GM21576 (cell line): Measurements from ENCODE around the gene BANP.
"Not testable (repeated sequence)": the region's sequence is repeated elsewhere in the genome, so short reads cannot be mapped to it uniquely, and the experiment has no call there.

Source experiments
- ATAC-seq: cut with Tn5 transposase; IDR thresholded peaks from one replicate; pipeline ENCODE4 v1.9.1; 2021; ENCODE audit warnings: mild to moderate bottlenecking, moderate library complexity; ENCODE audit not compliant: unreplicated experiment

Gene BANP

GRCh38 chr16:87926246-87927194, 24.7 kb upstream of the BANP start:
- ATAC-seq: no peak

- ATAC-seq: no peak
These were observed 24.1 kb upstream of the BANP start for GRCh38 chr16:87927195-87927562.

GRCh38 chr16:87929986-87930385, 21.2 kb upstream of the BANP start:
- no peak for ATAC-seq

- no peak for ATAC-seq
These were observed 20.8 kb upstream of the BANP start for GRCh38 chr16:87930456-87930855.

GRCh38 chr16:87931504-87931903, 19.7 kb upstream of the BANP start:
- no peak for ATAC-seq

- not testable (repeated sequence) for ATAC-seq
These were observed 18.6 kb upstream of the BANP start for GRCh38 chr16:87932475-87933139.

GRCh38 chr16:87933140-87933495, 18.1 kb upstream of the BANP start:
- no peak for ATAC-seq

GRCh38 chr16:87934752-87935425, 16.3 kb upstream of the BANP start:
- ATAC-seq: not testable (repeated sequence)

GRCh38 chr16:87936016-87936374, 15.2 kb upstream of the BANP start:
- ATAC-seq: not testable (repeated sequence)

- ATAC-seq: no peak
These were observed 14.6 kb upstream of the BANP start, which contains the start of gene CA5A for GRCh38 chr16:87936375-87937230. Gene CA5A, minus strand, starts transcription at chr16:87936529. Its CDS starts 79 bp downstream, at chr16:87936450.

GRCh38 chr16:87937231-87937542, 14.0 kb upstream of the BANP start:
- ATAC-seq: not testable (repeated sequence)

GRCh38 chr16:87938412-87938949, 12.8 kb upstream of the BANP start:
- no peak for ATAC-seq

- ATAC-seq: no peak
These were observed 11.4 kb upstream of the BANP start for GRCh38 chr16:87939562-87940423.

- ATAC-seq: no peak
These were observed 8.6 kb upstream of the BANP start for GRCh38 chr16:87942680-87943079.

GRCh38 chr16:87945351-87946042, 5.7 kb upstream of the BANP start:
- no peak for ATAC-seq

- no peak for ATAC-seq
These were observed 4.5 kb upstream of the BANP start for GRCh38 chr16:87946596-87947347.

- ATAC-seq: no peak
These were observed 3.7 kb upstream of the BANP start for GRCh38 chr16:87947356-87948118.

- ATAC-seq: no peak
These were observed 3.1 kb upstream of the BANP start for GRCh38 chr16:87948119-87948545.
